GM18951 (cell line): Measurements from ENCODE around the gene GJA10.
"Not testable (repeated sequence)": the region's sequence is repeated elsewhere in the genome, so short reads cannot be mapped to it uniquely, and the experiment has no call there.

ENCODE experiments used
- POLR2A ChIP-seq: IDR thresholded peaks from 4 replicates; pipeline ENCODE4 v1.6.1; 2011; ENCODE audit warnings: mild to moderate bottlenecking; ENCODE audit not compliant: insufficient read length, insufficient read depth; ENCODE audit errors: extremely low read depth
- in situ Hi-C: fragments of 300-500 bp; cut with MboI; formaldehyde crosslinking; loops from one replicate; pipeline ENCODE4 v1.12.0; 2022; ENCODE audit warnings: low sequenced_read_pairs, mixed read lengths, inconsistent platforms; ENCODE audit not compliant: unreplicated experiment

Gene GJA10

GRCh38 chr6:89894169-89894568, at the start of gene GJA10:
Gene GJA10, plus strand, starts transcription at chr6:89894469. Its CDS starts 0 bp downstream, at chr6:89894469.
- in situ Hi-C loops, result no loop called here
- no peak for TF ChIP-seq POLR2A

- in situ Hi-C loops, result not testable (repeated sequence)
Measured at GRCh38 chr6:89847513-89847912, 46.8 kb upstream of the GJA10 start.

- no peak for TF ChIP-seq POLR2A
- in situ Hi-C loops, result no loop called here
Measured at GRCh38 chr6:89853068-89853467, 41.2 kb upstream of the GJA10 start.

GRCh38 chr6:89858041-89858440, 36.2 kb upstream of the GJA10 start:
- in situ Hi-C loops, result no loop called here
- no peak for TF ChIP-seq POLR2A

- in situ Hi-C loops, result no loop called here
Measured at GRCh38 chr6:89859744-89860143, 34.5 kb upstream of the GJA10 start.

GRCh38 chr6:89862273-89862672, 32.0 kb upstream of the GJA10 start:
- in situ Hi-C loops, result no loop called here
- no peak for TF ChIP-seq POLR2A

More at GRCh38 chr6:89859744-89860143, 34.5 kb upstream of the GJA10 start:
- TF ChIP-seq POLR2A, result no peak

- no peak for TF ChIP-seq POLR2A
- in situ Hi-C loops, result no loop called here
Measured at GRCh38 chr6:89862698-89863097, 31.6 kb upstream of the GJA10 start.

- no peak for TF ChIP-seq POLR2A
- in situ Hi-C loops, result no loop called here
Measured at GRCh38 chr6:89866024-89866678, 28.1 kb upstream of the GJA10 start.

GRCh38 chr6:89873721-89874120, 20.5 kb upstream of the GJA10 start:
- no peak for TF ChIP-seq POLR2A
- in situ Hi-C loops, result no loop called here

- in situ Hi-C loops, result no loop called here
- TF ChIP-seq POLR2A, result no peak
Measured at GRCh38 chr6:89874438-89874837, 19.8 kb upstream of the GJA10 start.

- TF ChIP-seq POLR2A, result no peak
- in situ Hi-C loops, result no loop called here
Measured at GRCh38 chr6:89886378-89887120, 7.7 kb upstream of the GJA10 start.

GRCh38 chr6:89887452-89888137, 6.7 kb upstream of the GJA10 start:
- in situ Hi-C loops, result no loop called here
- no peak for TF ChIP-seq POLR2A

GRCh38 chr6:89888138-89888514, 6.1 kb upstream of the GJA10 start:
- no peak for TF ChIP-seq POLR2A
- in situ Hi-C loops, result no loop called here

- no peak for TF ChIP-seq POLR2A
- in situ Hi-C loops, result no loop called here
Measured at GRCh38 chr6:89888871-89889270, 5.4 kb upstream of the GJA10 start.

GRCh38 chr6:89890845-89891528, 3.3 kb upstream of the GJA10 start:
- in situ Hi-C loops, result not testable (repeated sequence)

GRCh38 chr6:89892577-89892976, 1.7 kb upstream of the GJA10 start:
- in situ Hi-C loops, result not testable (repeated sequence)
